ENCODE measurements around the gene FZD10.

FZD10 gene

GRCh38 chr12:130164216-130164542, 1.9 kb downstream of the FZD10 start:
- Histone ChIP-seq H3K27me3 (peaks cover 80% of the 10 kb centered on the region), H3K4me1 (no peaks in the 10 kb centered on the region), H3K36me3 (no peaks in the 10 kb centered on the region), H3K9me3 (no peaks in the 10 kb centered on the region), H3K4me3 (ENCODE audit: low read depth, low read length) (no peak overlapping the region)
- no peak for DNase-seq
- TF ChIP-seq CTCF (IDR thresholded peaks at IDR 0.05; ENCODE audit: low read depth, low read length) = no peak

GRCh38 chr12:130164936-130165335, 2.7 kb downstream of the FZD10 start:
- DNase-seq = no peak
- no peak for TF ChIP-seq CTCF (IDR thresholded peaks at IDR 0.05; ENCODE audit: low read depth, low read length)
- Histone ChIP-seq H3K4me1 (no peaks in the 10 kb centered on the region), H3K36me3 (no peaks in the 10 kb centered on the region), H3K27me3 (peaks cover 72% of the 10 kb centered on the region), H3K4me3 (ENCODE audit: low read depth, low read length) (no peak overlapping the region), H3K9me3 (no peaks in the 10 kb centered on the region)

- no peak overlapping the region for H3K4me3 ChIP-seq (ENCODE audit: low read depth, low read length)
- DNase-seq = no peak
- H3K9me3 ChIP-seq = no peaks in the 10 kb centered on the region
- H3K4me1 ChIP-seq = no peaks in the 10 kb centered on the region
- no peak for TF ChIP-seq CTCF (IDR thresholded peaks at IDR 0.05; ENCODE audit: low read depth, low read length)
- peaks cover 59% of the 10 kb centered on the region for H3K27me3 ChIP-seq
- no peaks in the 10 kb centered on the region for H3K36me3 ChIP-seq
Measured at GRCh38 chr12:130166306-130166705, 4.0 kb downstream of the FZD10 start.

GRCh38 chr12:130167537-130167936, 5.3 kb downstream of the FZD10 start:
- no peak for TF ChIP-seq CTCF (IDR thresholded peaks at IDR 0.05; ENCODE audit: low read depth, low read length)
- no peak for DNase-seq
- H3K27me3 ChIP-seq = peaks cover 46% of the 10 kb centered on the region
- H3K4me1 ChIP-seq = no peaks in the 10 kb centered on the region
- no peak overlapping the region for H3K4me3 ChIP-seq (ENCODE audit: low read depth, low read length)
- no peaks in the 10 kb centered on the region for H3K9me3 ChIP-seq
- H3K36me3 ChIP-seq = no peaks in the 10 kb centered on the region

GRCh38 chr12:130169256-130169655, 7.0 kb downstream of the FZD10 start:
- Histone ChIP-seq H3K27me3 (peaks cover 33% of the 10 kb centered on the region), H3K4me3 (ENCODE audit: low read depth, low read length) (no peak overlapping the region), H3K36me3 (no peaks in the 10 kb centered on the region), H3K4me1 (no peaks in the 10 kb centered on the region), H3K9me3 (no peaks in the 10 kb centered on the region)
- no peak for TF ChIP-seq CTCF (IDR thresholded peaks at IDR 0.05; ENCODE audit: low read depth, low read length)
- no peak for DNase-seq

GRCh38 chr12:130169924-130170323, 7.7 kb downstream of the FZD10 start:
- H3K27me3 ChIP-seq = peaks cover 28% of the 10 kb centered on the region
- TF ChIP-seq CTCF (IDR thresholded peaks at IDR 0.05; ENCODE audit: low read depth, low read length) = no peak
- H3K9me3 ChIP-seq = no peaks in the 10 kb centered on the region
- H3K36me3 ChIP-seq = no peaks in the 10 kb centered on the region
- H3K4me1 ChIP-seq = no peaks in the 10 kb centered on the region
- H3K4me3 ChIP-seq (ENCODE audit: low read depth, low read length) = no peak overlapping the region
- no peak for DNase-seq
